HEK293T (cell line): Measurements from ENCODE around the gene TMEM167B.

ENCODE experiments used
- ARNT ChIP-seq: fragments of 450-650 bp; IDR thresholded peaks from 2 replicates; pipeline ENCODE4 v1.6.1; 2017; ENCODE audit warnings: mild to moderate bottlenecking
- BHLHE40 ChIP-seq: fragments of 450-650 bp; IDR thresholded peaks from 2 replicates; pipeline ENCODE4 v1.6.1; 2016; ENCODE audit warnings: mild to moderate bottlenecking, moderate library complexity, borderline replicate concordance
- ELF4 ChIP-seq: fragments of 450-650 bp; IDR thresholded peaks from 2 replicates; pipeline ENCODE4 v1.6.1; 2017; ENCODE audit warnings: antibody characterized with exemption
- FOXK2 ChIP-seq: fragments of 450-650 bp; IDR thresholded peaks from 2 replicates; pipeline ENCODE4 v1.6.1; 2016; ENCODE audit warnings: mild to moderate bottlenecking
- LEF1 ChIP-seq: fragments of 450-650 bp; IDR thresholded peaks from 2 replicates; pipeline ENCODE4 v1.6.1; 2017; ENCODE audit warnings: mild to moderate bottlenecking, borderline replicate concordance
- NFRKB ChIP-seq: fragments of 450-650 bp; IDR thresholded peaks from 2 replicates; pipeline ENCODE4 v1.6.1; 2016; ENCODE audit warnings: mild to moderate bottlenecking, moderate library complexity
- SP1 ChIP-seq: fragments of 450-650 bp; IDR thresholded peaks from 2 replicates; pipeline ENCODE4 v1.6.1; 2017
- SUZ12 ChIP-seq: fragments of 450-650 bp; IDR thresholded peaks from 2 replicates; pipeline ENCODE4 v1.6.1; 2016; ENCODE audit warnings: mild to moderate bottlenecking
- TARDBP ChIP-seq: fragments of 450-650 bp; IDR thresholded peaks from 2 replicates; pipeline ENCODE4 v1.6.1; 2016

DNA sequence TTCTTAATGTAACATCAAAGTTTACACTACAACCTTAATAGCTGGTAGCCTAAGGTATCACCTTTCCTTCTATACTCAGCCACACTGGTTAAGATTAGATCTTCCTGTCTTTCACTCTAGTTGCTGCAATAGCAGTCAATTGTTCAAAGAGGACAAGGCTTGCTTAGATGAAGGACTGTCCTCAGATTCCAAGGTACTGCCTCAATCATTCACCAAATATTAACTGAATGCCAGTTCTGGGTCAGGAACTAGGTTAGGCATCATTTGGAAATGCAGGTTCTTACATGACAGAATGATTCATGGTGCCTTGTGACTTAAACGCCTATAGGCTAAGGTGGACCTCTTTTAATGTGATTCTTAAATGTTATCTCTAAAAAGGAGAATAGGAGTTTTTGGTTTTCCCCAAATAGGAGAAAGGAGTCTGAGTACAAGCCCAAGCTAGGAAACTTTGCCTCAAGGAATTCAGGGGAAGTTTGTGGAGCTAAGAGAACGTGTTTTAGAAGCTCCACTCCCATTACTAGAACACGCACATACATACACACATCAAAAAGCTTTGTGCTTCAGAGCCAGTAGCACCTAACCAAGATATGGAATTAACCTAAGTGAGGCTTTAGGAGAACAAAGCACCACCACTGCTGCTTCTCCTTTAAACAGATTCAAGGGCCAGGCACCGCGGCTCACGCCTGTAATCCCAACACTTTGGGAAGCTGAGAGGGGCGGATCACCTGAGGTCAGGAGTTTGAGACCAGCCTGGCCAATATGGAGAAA is 40.2 kb upstream of the TMEM167B start:
- no peak for TF ChIP-seq NFRKB
- no peak for TF ChIP-seq SP1
- TF ChIP-seq FOXK2 = no peak
- no peak for TF ChIP-seq TARDBP
- TF ChIP-seq LEF1 = no peak
- TF ChIP-seq BHLHE40 = no peak
- no peak for TF ChIP-seq ELF4
- no peak for TF ChIP-seq ARNT
- TF ChIP-seq SUZ12 = no peak
